ENCODE data around the gene ALK. TPM values are rescaled to one million over a fixed set of nuclear protein-coding genes. Genes with fewer than 3 reads are reported as not detected.

The ALK gene
- total RNA-seq, 1 donor from 2014 or later, result not detected

DNA sequence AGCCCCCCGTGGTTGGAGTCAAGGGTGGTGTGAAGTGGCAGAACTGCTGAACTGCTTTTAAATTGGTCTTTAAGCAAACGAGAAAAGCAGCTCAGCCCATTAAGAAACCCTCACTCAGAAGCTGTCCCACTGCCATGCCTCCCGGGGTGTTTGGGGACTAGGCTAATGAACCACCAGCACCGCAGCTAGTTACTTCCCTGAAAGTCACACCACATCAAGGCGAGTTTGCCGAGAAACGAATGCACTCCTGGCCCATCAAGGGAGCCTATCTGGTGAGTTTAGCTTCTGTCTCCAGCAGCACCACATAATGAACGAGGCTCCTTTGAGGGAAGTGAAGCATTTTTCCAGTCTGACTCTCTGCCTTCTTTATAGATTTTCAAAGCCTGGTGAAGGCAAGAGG lies 14.6 kb upstream of the ALK start:
- TF ChIP-seq, protein P1, sequence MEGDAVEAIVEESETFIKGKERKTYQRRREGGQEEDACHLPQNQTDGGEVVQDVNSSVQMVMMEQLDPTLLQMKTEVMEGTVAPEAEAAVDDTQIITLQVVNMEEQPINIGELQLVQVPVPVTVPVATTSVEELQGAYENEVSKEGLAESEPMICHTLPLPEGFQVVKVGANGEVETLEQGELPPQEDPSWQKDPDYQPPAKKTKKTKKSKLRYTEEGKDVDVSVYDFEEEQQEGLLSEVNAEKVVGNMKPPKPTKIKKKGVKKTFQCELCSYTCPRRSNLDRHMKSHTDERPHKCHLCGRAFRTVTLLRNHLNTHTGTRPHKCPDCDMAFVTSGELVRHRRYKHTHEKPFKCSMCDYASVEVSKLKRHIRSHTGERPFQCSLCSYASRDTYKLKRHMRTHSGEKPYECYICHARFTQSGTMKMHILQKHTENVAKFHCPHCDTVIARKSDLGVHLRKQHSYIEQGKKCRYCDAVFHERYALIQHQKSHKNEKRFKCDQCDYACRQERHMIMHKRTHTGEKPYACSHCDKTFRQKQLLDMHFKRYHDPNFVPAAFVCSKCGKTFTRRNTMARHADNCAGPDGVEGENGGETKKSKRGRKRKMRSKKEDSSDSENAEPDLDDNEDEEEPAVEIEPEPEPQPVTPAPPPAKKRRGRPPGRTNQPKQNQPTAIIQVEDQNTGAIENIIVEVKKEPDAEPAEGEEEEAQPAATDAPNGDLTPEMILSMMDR (IDR thresholded peaks at IDR 0.05; ENCODE audit: insufficient read depth, low read length, severe bottlenecking), result no peak
- DNase-seq (ENCODE audit: low read depth) (no peak), FAIRE-seq (no peak)
- H3K4me3 ChIP-seq (ENCODE audit: low read depth, low read length), result no peak overlapping the region
- no peaks in the 10 kb centered on the region for H3K27me3 ChIP-seq (ENCODE audit: control insufficient read depth, insufficient read depth, low read length)
- H3K36me3 ChIP-seq (ENCODE audit: control insufficient read depth, insufficient read depth, low read length), result no peaks in the 10 kb centered on the region

DNA sequence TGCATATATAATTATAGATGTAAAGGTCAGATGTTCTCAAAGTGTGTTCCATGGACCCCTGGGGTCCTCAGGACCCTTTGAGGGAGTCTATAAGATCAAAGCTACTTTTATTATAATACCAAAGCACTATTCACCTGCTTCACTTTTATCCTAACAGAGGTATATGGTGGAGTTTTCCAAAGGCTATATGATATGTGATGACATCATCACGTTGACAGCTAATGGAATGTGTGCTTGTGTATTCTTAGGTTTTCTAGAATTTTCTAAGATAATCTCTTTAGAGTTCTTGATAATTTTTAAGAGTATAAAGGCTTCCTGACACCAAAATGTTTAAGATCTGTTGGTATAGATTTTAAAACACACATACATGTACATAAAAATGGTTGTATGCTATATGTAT lies 10.4 kb upstream of the ALK start:
- Histone ChIP-seq H3K27me3 (ENCODE audit: control insufficient read depth, insufficient read depth, low read length) (no peaks in the 10 kb centered on the region), H3K4me3 (ENCODE audit: low read depth, low read length) (no peak overlapping the region), H3K36me3 (ENCODE audit: control insufficient read depth, insufficient read depth, low read length) (no peaks in the 10 kb centered on the region)
- DNase-seq (ENCODE audit: low read depth) (no peak), FAIRE-seq (no peak)
- TF ChIP-seq, protein P1 (IDR thresholded peaks at IDR 0.05; ENCODE audit: insufficient read depth, low read length, severe bottlenecking), result no peak

DNA sequence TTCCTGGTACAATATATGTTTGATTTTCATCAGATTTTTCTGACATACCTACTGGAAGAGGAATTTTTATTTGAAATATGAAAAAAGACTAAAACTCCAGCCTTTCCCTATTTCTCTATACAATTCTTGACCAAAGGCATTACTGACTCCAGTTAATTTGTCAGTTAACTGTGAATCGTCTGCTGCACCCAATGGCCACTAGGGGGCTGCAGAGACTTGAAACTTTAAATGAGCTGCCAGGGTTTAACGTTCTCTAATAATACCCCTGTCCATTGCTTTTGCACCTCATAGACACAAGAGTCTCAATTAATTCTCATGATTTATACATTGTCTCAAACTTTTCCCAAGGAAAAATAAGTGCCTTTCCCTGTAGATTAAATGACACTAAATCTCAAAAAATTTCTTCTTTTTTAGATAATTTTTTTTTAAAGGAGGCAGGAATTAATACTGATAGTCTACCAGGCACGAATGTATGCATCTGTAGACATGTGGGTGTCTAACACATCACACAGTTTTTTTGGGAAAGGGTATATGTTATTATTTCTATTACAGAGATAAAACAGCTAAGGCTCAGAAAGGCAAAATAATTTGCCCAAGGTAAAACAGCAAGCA lies 1.8 kb upstream of the ALK start:
- H3K4me3 ChIP-seq (ENCODE audit: low read depth, low read length), result no peak overlapping the region
- FAIRE-seq (no peak), DNase-seq (ENCODE audit: low read depth) (peak; percentile 49)

DNA sequence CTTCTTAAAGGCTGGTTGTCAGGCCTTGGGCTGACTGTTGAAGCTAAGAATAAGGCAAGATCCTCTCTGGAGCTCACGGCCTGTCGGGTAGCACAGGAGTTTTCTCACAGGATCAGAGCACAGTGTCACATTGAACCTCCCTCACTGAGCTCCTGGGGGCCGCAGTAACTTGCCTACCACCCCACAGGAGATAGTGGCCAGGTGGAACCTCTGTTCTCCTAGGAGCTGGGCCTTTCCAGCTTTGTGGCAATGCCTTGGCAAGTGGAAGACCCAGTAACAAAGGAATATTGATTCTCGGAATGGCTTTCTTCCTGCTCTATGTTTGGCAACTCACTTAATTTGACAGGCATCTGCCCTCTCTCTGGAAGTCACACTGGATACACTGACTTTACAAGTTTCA lies 1.2 kb upstream of the ALK start:
- TF ChIP-seq, protein P1 (IDR thresholded peaks at IDR 0.05; ENCODE audit: insufficient read depth, low read length, severe bottlenecking), result no peak
- Histone ChIP-seq H3K36me3 (ENCODE audit: control insufficient read depth, insufficient read depth, low read length) (no peaks in the 10 kb centered on the region), H3K27me3 (ENCODE audit: control insufficient read depth, insufficient read depth, low read length) (peaks cover 16% of the 10 kb centered on the region), H3K4me3 (ENCODE audit: low read depth, low read length) (no peak overlapping the region)
- DNase-seq (ENCODE audit: low read depth) (no peak), FAIRE-seq (no peak)

More for the DNA sequence above, 1.8 kb upstream of the ALK start:
- TF ChIP-seq, protein P1 (IDR thresholded peaks at IDR 0.05; ENCODE audit: insufficient read depth, low read length, severe bottlenecking), result peak; percentile 84
- Histone ChIP-seq H3K36me3 (ENCODE audit: control insufficient read depth, insufficient read depth, low read length) (no peaks in the 10 kb centered on the region), H3K27me3 (ENCODE audit: control insufficient read depth, insufficient read depth, low read length) (peaks cover 16% of the 10 kb centered on the region)

DNA sequence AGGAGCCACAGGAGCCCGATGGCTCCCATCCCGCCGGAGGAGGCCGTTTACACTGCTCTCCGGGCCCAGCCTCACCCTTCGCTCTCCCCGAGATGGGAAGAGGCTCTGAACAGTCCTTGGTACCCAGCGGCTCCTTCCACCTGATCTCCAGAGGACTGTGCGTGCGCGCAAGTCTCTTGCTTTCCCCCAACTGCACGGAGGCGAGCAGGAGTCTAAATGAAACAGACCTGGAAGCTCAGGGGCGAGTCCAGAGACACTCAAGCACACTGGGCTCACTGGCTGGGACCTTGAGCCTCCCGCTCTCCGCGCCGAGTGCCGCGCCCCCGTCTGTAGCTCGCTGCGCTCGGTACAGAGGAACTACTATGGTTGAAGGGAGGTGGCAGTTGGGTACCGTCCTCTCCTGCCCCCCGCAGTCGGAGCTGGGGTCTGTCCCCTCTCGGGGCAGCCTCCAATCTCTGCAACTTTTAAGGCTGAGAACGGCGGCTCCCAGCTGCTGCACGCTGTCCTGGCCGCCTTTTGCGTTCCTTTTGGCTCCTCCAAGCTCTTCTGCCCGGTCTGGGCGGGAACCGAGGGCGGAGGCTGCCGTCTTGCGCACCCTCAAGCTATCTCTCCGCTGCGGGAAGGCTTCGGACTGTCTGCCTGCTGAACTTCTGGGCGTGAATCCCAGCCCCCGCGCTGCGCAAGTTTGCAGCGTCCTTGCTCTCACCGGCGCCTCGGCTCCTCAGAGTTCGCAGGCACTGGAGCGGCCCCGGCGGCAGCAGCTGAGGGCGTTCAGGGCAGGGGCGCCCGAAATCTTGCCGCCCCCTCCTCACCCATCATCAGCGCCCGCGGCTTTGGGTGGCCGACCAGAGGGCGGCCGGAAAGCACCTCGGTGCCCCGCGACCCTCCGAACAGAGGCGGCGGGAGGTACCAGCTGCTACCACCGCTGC lies 491 bp downstream of the ALK start:
- no peak for FAIRE-seq
- no peaks in the 10 kb centered on the region for H3K36me3 ChIP-seq (ENCODE audit: control insufficient read depth, insufficient read depth, low read length)
- no peak overlapping the region for H3K4me3 ChIP-seq (ENCODE audit: low read depth, low read length)
- TF ChIP-seq, protein P1 (IDR thresholded peaks at IDR 0.05; ENCODE audit: insufficient read depth, low read length, severe bottlenecking), result no peak
- peaks cover 16% of the 10 kb centered on the region for H3K27me3 ChIP-seq (ENCODE audit: control insufficient read depth, insufficient read depth, low read length)
- DNase-seq (ENCODE audit: low read depth), result no peak
